Choroid plexus epithelial cell (primary cell): ENCODE results near the gene PIK3R5.
"Not testable (repeated sequence)": the region's sequence is repeated elsewhere in the genome, so short reads cannot be mapped to it uniquely, and the experiment has no call there.

ENCODE experiments used
- DNase-seq: peaks from one replicate; pipeline ENCODE4 v3.0.0-alpha.2; 2010; ENCODE audit warnings: low read depth
- H3K4me3 ChIP-seq: 2 replicates; pipeline ENCODE4 v1.5.1; 2011; ENCODE audit warnings: low read depth, mild to moderate bottlenecking, control low read depth, low read length, moderate library complexity
- CTCF ChIP-seq: conservative IDR thresholded peaks from 2 replicates; pipeline ENCODE4 v1.5.1; 2011; ENCODE audit warnings: low read depth, mild to moderate bottlenecking, control low read depth, inconsistent platforms, low read length, moderate library complexity

PIK3R5 gene

GRCh38 chr17:8859804-8860430 is 105.6 kb downstream of the PIK3R5 start:
- no peak for DNase-seq
- no peak for TF ChIP-seq CTCF
- H3K4me3 ChIP-seq, result no peak overlapping the region

GRCh38 chr17:8859027-8859803 is 106.3 kb downstream of the PIK3R5 start:
- H3K4me3 ChIP-seq, result no peak overlapping the region
- no peak for TF ChIP-seq CTCF
- peak; percentile 37 for DNase-seq

- TF ChIP-seq CTCF, result no peak
- DNase-seq, result peak; percentile 78
- H3K4me3 ChIP-seq, result no peak overlapping the region
These were observed 107.6 kb downstream of the PIK3R5 start for GRCh38 chr17:8857919-8858318.

GRCh38 chr17:8856869-8857575 is 108.5 kb downstream of the PIK3R5 start:
- H3K4me3 ChIP-seq, result no peak overlapping the region
- TF ChIP-seq CTCF, result no peak
- no peak for DNase-seq

- DNase-seq, H3K4me3 ChIP-seq: not testable (repeated sequence)
These were observed 109.3 kb downstream of the PIK3R5 start for GRCh38 chr17:8856205-8856603.

- DNase-seq, result no peak
- TF ChIP-seq CTCF, result no peak
- H3K4me3 ChIP-seq, result no peak overlapping the region
These were observed 109.9 kb downstream of the PIK3R5 start for GRCh38 chr17:8855477-8856204.

GRCh38 chr17:8851600-8851999 is 113.9 kb downstream of the PIK3R5 start:
- no peak for TF ChIP-seq CTCF
- H3K4me3 ChIP-seq, result no peak overlapping the region
- no peak for DNase-seq
